ENCODE measurements around the gene ADORA2A. TPM values are rescaled to one million over a fixed set of nuclear protein-coding genes. Genes with fewer than 3 reads are reported as not detected.

Gene ADORA2A
- total and polyA plus RNA-seq, 2 of the 8 experiments (the other 6 are each of a cell fraction or from before 2014, with no cell fraction given), result 7.1 to 20.3 TPM

DNA sequence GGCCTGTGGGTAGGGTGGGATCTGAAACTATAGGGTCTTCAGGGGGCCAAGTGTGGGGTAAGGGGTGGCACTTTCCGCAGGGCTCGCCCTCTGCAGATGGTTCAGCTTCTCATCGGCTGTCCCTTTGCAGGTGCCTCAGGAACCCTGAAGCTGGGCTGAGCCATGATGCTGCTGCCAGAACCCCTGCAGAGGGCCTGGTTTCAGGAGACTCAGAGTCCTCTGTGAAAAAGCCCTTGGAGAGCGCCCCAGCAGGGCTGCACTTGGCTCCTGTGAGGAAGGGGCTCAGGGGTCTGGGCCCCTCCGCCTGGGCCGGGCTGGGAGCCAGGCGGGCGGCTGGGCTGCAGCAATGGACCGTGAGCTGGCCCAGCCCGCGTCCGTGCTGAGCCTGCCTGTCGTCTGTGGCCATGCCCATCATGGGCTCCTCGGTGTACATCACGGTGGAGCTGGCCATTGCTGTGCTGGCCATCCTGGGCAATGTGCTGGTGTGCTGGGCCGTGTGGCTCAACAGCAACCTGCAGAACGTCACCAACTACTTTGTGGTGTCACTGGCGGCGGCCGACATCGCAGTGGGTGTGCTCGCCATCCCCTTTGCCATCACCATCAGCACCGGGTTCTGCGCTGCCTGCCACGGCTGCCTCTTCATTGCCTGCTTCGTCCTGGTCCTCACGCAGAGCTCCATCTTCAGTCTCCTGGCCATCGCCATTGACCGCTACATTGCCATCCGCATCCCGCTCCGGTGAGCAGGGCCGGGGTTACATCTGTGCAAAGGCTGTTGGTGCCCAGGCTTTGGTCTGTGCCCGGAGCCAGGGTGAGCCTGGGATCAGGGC, 5.8 kb downstream of the ADORA2A start:
- no peak overlapping the region for H3K4me3 ChIP-seq (ENCODE audit: extremely low read depth in 1 of 4, insufficient read depth in 2 of 4, low read depth in 3 of 4, low read length in 4 of 4)
- no peak overlapping the region for H4K5ac ChIP-seq (ENCODE audit: insufficient read length, low read depth, low read length)
- no peaks in the 10 kb centered on the region for H3K79me1 ChIP-seq (ENCODE audit: low read depth, low read length)
- H3K14ac ChIP-seq (ENCODE audit: insufficient read length), result no peak overlapping the region
- H3K4ac ChIP-seq (replicated peaks; ENCODE audit: insufficient read length, low read depth, low read length), result no peak overlapping the region
- H2BK120ac ChIP-seq (replicated peaks; ENCODE audit: low read depth, low read length), result no peak overlapping the region
- no peak overlapping the region for H3K56ac ChIP-seq (replicated peaks; ENCODE audit: insufficient read length, low read depth, low read length)
- no peak overlapping the region for H3K4me2 ChIP-seq (ENCODE audit: insufficient read depth in 1 of 2, low read depth in 2 of 2, low read length in 2 of 2)
- no peaks in the 10 kb centered on the region for H3K23me2 ChIP-seq (ENCODE audit: low read depth, low read length)
- H2BK20ac ChIP-seq (ENCODE audit: low read length), result no peak overlapping the region
- DNase-seq (ENCODE audit: low read depth in 1 of 2, low spot score in 2 of 2) (no peak), FAIRE-seq (no peak)
- H3K9me3 ChIP-seq (ENCODE audit: insufficient read depth in 2 of 2, low read depth in 1 of 2, low read length in 1 of 2), result no peaks in the 10 kb centered on the region
- H3K27ac ChIP-seq (ENCODE audit: low read depth, low read length), result no peak overlapping the region
- H2AFZ ChIP-seq (ENCODE audit: low read length), result no peak overlapping the region
- no peak overlapping the region; a peak in 2 of 7 replicates for H3K9ac ChIP-seq (replicated peaks in 1 of 4; ENCODE audit: extremely low read depth in 1 of 4, low read depth in 3 of 4, low read length in 3 of 4)
- H3K79me2 ChIP-seq (ENCODE audit: control insufficient read depth in 1 of 2, insufficient read depth in 2 of 2, low read length in 2 of 2), result no peaks in the 10 kb centered on the region
- H2BK5ac ChIP-seq (ENCODE audit: low read depth, low read length), result no peak overlapping the region
- no peak overlapping the region for H2BK12ac ChIP-seq (ENCODE audit: low read depth, low read length)
- 97% methylated on average over 33 of the region's 34 CpGs; no CpG with 5 or more reads in 1 of the 2 experiments for WGBS, 2 experiments (ENCODE audit: extremely low coverage in 1 of 2, insufficient coverage in 1 of 2, insufficient read length in 1 of 2, insufficient replicate concordance in 2 of 2, low coverage in 1 of 2, low lambda C conversion rate in 2 of 2, missing lambda C conversion rate in 1 of 2)
- no peak overlapping the region for H3K18ac ChIP-seq (ENCODE audit: extremely low read depth, low read length)
- H4K91ac ChIP-seq (replicated peaks; ENCODE audit: insufficient read length, low read length), result peak overlapping the region; percentile 56
- no peak overlapping the region for H2BK15ac ChIP-seq (ENCODE audit: low read length)
- H4K20me1 ChIP-seq (replicated peaks in 1 of 2; ENCODE audit: control insufficient read depth in 1 of 2, insufficient read depth in 2 of 2, low read length in 2 of 2), result no peaks in the 10 kb centered on the region
- peaks cover 4 to 7% (median 6%) of the 10 kb centered on the region in 4 experiments; a peak in 6 of 7 replicates for H3K4me1 ChIP-seq (replicated peaks in 1 of 4; ENCODE audit: control insufficient read depth in 3 of 4, insufficient read depth in 4 of 4, low read length in 3 of 4)
- H3K23ac ChIP-seq (ENCODE audit: insufficient read length), result no peak overlapping the region
- no peak overlapping the region for H2AK5ac ChIP-seq (ENCODE audit: low read depth, low read length)
- no peak overlapping the region for H4K8ac ChIP-seq (ENCODE audit: extremely low read depth, insufficient read depth, low read length)
- POLR2A ChIA-PET (ENCODE audit: partially characterized antibody), result interaction anchor here (0.9 kb wide), 1 partner anchor 13 kb away, joined by 3 read pairs; no protein-coding TSS in a partner anchor
- H3K27me3 ChIP-seq (replicated peaks in 1 of 4; ENCODE audit: control insufficient read depth in 3 of 4, extremely low read depth in 1 of 4, insufficient read depth in 3 of 4, low read length in 3 of 4), result no peaks in the 10 kb centered on the region; a peak in 1 of 7 replicates
- CTCF ChIA-PET (ENCODE audit: partially characterized antibody), result interaction anchor here (0.7 to 10.8 kb wide), 8 partner anchors 10 to 93 kb away, joined by 3 to 114 read pairs (median 6); no protein-coding TSS in a partner anchor
- no peaks in the 10 kb centered on the region for H3K36me3 ChIP-seq (ENCODE audit: control insufficient read depth in 2 of 4, insufficient read depth in 4 of 4, low read length in 3 of 4)
- no peak for TF ChIP-seq POLR2A (IDR thresholded peaks at IDR 0.05; ENCODE audit: control extremely low read depth in 1 of 2, low read depth in 2 of 2, low read length in 2 of 2)
- TF ChIP-seq EGR1 (IDR thresholded peaks at IDR 0.05; ENCODE audit: borderline replicate concordance, low read depth, low read length), result no peak
- no peak for TF ChIP-seq SIX5 (IDR thresholded peaks at IDR 0.05; ENCODE audit: low read depth, low read length)
- no peak for TF ChIP-seq HDAC6 (IDR thresholded peaks at IDR 0.05; ENCODE audit: low read depth, low read length)
- TF ChIP-seq CHD2 (IDR thresholded peaks at IDR 0.05; ENCODE audit: low read length), result no peak
- no peak for TF ChIP-seq CBX5 (IDR thresholded peaks at IDR 0.05; ENCODE audit: low read depth, low read length)
- TF ChIP-seq JUND (IDR thresholded peaks at IDR 0.05; ENCODE audit: low read length), result no peak
- TF ChIP-seq SRF (IDR thresholded peaks at IDR 0.05; ENCODE audit: low read depth, low read length), result no peak
- TF ChIP-seq, protein P1, sequence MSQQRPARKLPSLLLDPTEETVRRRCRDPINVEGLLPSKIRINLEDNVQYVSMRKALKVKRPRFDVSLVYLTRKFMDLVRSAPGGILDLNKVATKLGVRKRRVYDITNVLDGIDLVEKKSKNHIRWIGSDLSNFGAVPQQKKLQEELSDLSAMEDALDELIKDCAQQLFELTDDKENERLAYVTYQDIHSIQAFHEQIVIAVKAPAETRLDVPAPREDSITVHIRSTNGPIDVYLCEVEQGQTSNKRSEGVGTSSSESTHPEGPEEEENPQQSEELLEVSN (IDR thresholded peaks at IDR 0.05), result no peak
- no peak for TF ChIP-seq EP300 (IDR thresholded peaks at IDR 0.05; ENCODE audit: borderline replicate concordance in 1 of 2, low read depth in 2 of 2, low read length in 2 of 2)
